PFSK-1 (cell line): ENCODE measurements around the gene BANK1.

ENCODE experiments used
- FOXP2 ChIP-seq: optimal IDR thresholded peaks from 2 replicates; pipeline ENCODE3; 2011; ENCODE audit warnings: borderline replicate concordance, control low read depth, inconsistent platforms; ENCODE audit not compliant: insufficient read depth; ENCODE audit errors: extremely low read length, extremely low read depth
- POLR2AphosphoS5 ChIP-seq: IDR thresholded peaks from 2 replicates; pipeline ENCODE4 v1.6.1; 2012; ENCODE audit warnings: low read depth, mild to moderate bottlenecking, control low read depth, low read length, moderate library complexity
- REST ChIP-seq, 2 experiments: IDR thresholded peaks; 2 replicates each; pipeline versions ENCODE4 v1.6.1 to v1.8.0; 2011 to 2012; ENCODE audit warnings: low read depth in 2 of 2, low read length in 2 of 2, control low read depth in 1 of 2, inconsistent platforms in 1 of 2, mild to moderate bottlenecking in 1 of 2, moderate library complexity in 1 of 2; ENCODE audit not compliant: insufficient read depth in 1 of 2
- SIN3A ChIP-seq: IDR thresholded peaks from 2 replicates; pipeline ENCODE4 v1.6.1; 2012; ENCODE audit warnings: mild to moderate bottlenecking, low read length, moderate library complexity, borderline replicate concordance; ENCODE audit not compliant: insufficient read depth
- TAF1 ChIP-seq: IDR thresholded peaks from 2 replicates; pipeline ENCODE4 v1.6.1; 2012; ENCODE audit warnings: low read length, control low read depth, borderline replicate concordance; ENCODE audit not compliant: insufficient read depth

GRCh38 chr4:101793397-101793796, 2.9 kb downstream of the BANK1 start:
- TF ChIP-seq REST (IDR thresholded peaks at IDR 0.05; ENCODE audit: insufficient read depth in 1 of 2, low read depth in 2 of 2, low read length in 2 of 2) (no peak), POLR2AphosphoS5 (no peak), TAF1 (no peak), FOXP2 (no peak), SIN3A (no peak)
